Fibroblast of skin of left biceps (primary cell): Measurements from ENCODE around the gene DLGAP4.
"Not testable (repeated sequence)": the region's sequence is repeated elsewhere in the genome, so short reads cannot be mapped to it uniquely, and the experiment has no call there.

ENCODE experiments used
- DNase-seq, 2 experiments: peaks; one replicate each; pipeline ENCODE4 v3.0.0-alpha.2; 2013; ENCODE audit warnings: low read depth in 2 of 2

The DLGAP4 gene

DNA sequence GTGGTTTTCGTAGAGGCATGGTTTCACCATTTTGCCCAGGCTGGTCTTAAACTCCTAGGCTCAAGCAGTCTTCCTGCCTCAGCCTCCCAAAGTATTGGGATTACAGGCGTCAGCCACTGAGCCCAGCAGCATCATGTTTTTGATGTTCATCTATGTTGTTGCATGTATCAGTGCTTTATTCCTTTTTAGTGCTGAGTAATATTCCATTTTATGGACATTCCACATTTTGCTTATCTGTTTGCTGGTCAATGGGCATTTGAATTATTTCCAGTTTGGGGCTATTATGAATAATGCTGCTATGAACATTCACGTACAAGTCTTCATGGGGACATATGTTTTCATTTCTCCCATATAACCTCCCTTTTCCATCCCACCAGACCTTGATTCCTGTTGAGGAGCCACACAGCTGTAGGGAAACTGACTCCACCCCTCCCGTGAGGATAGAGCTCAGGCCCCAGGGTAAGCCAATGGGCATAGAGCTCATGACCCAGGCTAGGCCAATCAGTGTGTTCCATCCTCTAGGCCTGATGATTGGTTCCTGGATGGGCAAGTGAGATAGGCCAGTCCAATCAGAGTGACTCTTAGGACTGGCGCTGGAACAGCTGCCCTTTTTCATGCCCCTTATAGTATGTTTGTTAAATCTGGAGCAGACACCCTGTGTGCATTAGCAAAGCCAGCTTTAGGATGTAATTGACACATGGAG is 49.5 kb downstream of the DLGAP4 start:
- no peak for DNase-seq

DNA sequence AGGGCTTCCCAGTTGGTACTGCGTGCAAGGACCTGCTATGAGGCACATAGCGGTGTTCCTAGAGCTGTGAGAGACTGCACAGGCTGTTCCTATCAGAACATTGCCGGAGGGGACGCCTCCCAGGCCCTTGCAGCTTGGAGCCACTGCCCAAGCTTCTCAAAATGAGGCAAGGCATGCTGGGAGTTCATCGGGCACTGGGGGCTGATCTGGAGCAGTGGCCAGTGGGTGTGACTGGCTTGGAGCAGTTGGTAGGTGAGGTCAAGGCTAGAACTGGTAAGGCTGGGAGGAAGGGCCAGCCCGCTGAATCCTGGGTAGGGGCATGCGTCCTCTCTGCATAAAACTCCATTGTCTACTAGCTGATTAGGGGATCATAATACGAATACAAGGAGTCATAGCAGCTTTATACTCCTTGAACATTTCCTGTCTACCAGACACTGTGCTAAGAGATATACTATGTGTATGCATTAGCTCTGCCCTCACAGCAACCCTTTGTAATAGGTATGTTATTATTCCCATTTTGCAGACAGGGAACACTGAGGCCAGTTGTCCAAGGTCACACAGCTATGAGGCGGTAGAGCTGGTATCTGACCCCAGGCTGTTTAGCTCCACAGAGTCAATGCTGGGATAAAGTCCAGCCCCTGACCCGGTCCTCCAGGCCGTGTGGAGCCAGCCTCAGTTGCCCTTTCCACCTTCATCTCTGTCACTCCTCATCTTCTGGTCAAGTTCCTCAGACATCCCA is 53.7 kb downstream of the DLGAP4 start:
- DNase-seq, result no peak

DNA sequence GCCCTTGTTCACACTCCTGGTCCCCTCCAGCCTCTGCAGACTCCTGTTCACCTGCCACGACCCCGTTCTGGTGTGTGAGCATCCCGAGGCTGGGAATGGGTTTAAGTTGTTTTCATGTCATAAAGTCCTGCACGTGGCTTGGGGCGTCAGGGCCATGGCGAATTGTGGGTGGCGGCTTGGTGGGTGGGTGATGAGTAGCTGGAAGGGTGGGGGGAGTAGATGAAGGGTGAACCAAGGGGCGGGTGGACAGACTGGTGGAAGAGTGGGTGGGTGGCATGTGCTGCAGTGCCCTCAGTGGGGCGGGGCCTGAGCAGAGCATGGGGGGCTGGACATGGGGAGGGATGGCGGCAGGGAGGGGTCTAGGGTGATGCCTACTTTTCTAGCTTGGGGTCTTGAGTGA is 54.3 kb downstream of the DLGAP4 start:
- DNase-seq, result no peak

DNA sequence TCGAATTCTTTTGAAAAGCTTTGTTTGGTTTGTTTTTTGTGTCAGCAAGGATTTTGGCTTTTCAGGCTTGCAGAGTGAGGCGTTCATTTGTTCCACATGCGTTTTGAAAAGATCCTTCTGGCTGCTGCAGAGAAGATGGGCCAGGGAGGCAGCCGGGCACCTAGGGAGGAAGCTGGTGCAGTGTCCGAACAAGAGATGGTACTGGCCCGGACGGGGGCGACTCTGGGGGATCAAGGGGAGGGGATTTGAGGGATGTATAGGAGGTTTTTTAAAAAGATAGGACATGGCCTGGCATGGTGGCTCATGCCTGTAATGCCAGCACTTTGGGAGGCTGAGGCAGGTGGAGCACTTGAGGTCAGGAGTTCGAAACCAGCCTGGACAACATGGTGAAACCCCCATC is 55.3 kb downstream of the DLGAP4 start:
- DNase-seq, result no peak

DNA sequence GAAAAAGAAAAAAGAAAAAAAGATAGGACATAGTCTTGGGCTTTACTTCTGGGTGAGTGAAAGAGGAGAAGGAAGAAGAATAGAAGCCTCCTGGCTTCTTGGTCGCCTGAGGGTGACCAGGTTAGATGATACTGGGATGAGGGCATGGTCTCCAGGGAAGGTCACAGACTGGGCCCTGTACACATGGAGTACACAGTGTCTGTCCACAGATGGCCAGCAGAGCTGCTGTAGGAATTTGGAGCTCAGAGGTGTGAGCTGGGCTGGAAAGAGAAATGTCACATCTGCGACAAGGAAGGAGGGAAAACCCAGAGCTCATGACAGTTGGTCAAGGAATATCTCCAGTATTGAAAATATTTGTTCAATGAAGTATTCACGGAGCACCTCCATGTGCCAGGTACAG is 56.1 kb downstream of the DLGAP4 start:
- DNase-seq, result no peak

DNA sequence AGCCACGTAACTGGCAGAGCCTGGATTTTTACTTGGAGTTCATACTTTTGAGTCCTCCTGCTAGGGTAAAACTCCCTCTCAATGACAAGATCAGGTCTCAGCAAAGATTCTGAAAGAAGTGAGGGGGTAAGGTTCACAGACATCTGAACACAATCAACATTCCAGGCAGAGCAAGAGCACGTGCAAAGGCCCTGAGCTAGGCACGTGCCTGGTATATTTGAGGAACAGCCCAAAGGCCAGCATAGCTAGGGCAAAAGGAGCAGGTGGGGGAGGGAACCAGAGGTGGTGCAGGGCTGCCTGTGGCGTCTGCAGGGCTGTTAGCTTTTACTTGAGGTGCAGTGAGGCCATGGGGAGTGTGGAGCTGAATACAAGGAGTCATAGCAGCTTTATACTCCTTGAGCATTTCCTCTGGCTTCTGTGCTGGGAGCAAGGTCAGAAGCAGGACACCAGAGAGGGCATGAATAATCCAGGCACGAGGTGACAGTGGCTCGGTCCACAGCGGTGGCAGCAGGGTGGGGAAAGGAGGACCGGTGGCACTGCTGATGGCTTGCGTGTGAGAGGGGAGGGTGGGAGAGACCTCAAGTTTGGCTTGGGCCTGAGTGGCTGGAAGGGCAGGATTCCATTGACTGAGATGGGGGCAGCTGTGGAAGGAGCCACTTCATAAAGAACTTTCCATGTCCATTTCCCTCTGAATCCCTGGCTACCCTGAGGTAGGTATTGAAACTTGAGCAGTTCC is 57.0 kb downstream of the DLGAP4 start:
- DNase-seq, result no peak

DNA sequence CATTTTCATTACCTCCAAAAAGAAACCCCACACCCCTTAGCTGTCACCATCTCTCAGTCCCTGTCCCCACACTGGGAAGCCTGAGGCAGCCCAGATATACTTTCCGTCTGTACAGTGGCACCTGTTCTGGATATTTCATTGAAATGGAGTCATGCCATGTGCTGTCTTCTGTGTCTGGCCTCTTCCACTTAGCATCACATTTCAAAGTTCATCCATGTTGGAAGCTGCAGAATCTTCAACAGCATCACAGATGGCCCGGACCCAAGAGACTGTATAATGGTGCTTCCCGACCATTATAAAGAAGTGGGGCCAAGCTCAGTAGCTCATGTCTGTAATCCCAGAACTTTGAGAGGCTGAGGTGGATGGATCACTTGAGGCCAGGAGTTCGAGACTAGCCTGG is 58.4 kb downstream of the DLGAP4 start:
- DNase-seq, result no peak

DNA sequence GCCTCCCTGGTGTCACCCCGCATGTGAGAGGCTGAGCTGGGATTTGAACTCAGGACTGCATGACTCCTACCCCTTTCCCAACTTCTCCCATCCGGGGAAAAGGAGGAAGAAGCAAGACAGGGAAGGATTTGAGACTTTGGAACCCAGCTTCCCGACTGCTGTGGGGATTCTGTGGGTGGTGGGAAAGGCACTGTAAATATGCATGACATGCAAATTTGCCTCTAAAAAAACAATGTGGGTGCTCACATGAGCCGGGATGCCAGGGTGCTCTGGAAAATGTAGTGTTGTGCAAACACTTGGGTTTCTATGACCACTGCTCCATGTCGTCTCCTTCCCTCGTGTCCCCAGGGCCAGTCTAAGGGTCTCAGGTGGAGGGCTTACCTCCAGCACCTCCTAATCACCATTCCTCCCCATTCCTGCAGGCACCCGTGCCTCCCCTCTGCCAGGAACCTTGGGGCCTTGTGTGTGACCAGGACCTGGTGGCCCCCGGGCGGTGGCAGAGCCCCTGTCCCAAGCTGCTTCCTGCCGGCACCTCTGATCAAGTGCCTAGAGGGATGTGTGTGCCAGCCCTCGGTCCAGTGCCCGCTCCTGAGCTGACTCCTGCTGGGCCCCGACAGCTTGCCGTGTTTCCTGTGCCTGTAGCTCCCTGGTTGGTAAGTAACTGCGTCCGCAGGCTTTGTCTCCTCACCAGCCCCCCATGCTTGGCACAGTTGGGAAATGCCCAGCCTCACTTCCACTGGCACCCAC is 60.7 kb downstream of the DLGAP4 start:
- DNase-seq, result no peak

DNA sequence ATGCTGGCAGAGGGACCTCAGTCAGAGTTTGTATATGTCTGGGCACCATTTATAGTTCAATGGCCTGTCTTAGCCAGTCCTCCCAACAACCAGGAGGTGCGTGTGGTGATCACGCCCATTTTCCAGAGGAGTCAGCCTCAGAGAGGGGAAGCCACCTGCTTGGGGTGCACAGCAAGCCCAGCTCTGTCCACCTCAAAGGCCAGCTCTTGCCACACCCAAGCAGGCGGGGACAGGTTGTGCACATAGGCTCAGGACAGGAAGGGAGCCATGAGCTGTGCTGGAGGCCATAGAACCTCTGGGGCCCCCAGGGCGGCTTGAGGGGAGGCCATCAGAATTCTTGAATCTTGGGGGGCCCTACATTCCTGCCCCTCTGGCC is 61.2 kb downstream of the DLGAP4 start:
- no peak for DNase-seq

DNA sequence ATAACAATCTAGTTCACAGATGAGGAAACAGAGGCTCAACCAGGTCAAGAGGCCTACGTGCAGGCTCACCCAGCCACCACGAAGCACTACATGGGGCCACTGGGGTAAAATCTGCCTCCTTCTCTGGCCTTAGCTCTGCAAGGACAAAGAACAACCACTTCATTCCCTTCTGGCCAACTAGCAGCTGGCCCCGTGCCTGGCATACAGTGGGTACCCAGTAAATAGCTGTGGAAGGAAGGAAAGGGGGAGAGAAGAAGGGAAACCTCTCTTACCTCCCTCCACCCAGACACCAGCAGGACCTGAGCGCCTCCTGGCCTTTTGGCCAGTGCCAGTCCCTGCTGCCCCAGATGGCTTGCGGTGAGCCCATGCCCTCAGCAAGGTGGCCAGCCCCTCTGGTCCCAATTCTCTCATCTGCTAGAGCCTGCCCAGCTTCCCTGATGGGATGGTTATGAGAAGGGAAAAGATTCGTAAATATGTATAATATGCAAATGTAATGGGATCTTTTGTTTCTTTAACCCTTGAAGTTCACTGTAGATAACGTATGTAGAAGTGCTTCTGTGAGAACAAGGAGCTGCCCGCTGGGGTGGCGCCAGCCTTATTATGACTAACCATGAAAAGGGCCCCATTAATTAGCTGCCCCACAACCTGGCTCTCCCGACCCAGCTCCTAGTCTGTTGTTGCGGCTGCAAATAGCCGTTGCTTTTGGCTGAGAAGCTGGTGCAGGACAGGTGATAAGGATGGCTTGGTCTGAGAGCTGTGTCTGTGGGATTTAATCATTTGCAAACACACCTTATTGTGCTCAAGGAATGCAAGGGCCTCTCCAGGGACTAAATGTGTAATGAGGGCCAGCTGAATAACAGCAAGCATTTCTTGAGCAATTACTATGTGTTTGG is 62.0 kb downstream of the DLGAP4 start:
- no peak for DNase-seq

DNA sequence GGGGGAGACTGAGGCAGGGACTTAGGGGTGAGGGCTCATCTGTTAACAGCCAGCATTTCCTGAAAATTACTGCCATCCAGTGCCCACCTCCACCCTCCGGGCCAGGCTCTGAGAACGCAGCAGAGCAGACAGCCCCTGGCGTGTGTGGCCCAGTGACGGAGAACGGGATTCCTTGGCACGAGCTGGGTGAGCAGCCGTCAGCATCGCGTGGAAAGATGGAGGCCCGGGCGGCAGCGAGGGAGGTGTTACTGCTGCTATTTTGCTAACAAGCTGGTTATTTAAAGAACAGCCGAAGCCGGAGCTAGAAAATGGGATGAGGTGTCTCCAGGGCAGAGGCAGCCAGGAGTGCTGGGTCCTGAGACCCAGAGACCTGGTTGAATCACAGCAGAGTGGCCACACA is 62.7 kb downstream of the DLGAP4 start:
- no peak for DNase-seq

DNA sequence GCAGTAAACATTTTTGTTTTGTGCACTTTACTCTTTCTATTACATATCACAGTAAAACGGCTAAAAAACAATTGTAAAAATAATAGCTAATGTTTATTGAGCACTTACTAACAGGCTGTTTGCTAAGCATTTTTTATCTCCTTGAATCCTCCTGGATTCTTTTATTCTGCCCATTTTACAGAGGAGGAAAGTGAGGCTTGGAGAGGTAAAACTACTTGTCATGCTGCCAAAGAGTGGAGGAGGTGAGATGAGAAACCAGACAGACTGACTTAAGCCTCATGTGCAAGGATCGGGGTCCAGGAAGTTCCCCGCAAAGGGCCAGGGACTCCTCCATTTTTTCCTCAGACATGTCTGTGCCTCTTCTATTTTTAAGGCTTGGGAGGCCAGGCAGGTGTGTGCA is 63.6 kb downstream of the DLGAP4 start:
- no peak for DNase-seq

DNA sequence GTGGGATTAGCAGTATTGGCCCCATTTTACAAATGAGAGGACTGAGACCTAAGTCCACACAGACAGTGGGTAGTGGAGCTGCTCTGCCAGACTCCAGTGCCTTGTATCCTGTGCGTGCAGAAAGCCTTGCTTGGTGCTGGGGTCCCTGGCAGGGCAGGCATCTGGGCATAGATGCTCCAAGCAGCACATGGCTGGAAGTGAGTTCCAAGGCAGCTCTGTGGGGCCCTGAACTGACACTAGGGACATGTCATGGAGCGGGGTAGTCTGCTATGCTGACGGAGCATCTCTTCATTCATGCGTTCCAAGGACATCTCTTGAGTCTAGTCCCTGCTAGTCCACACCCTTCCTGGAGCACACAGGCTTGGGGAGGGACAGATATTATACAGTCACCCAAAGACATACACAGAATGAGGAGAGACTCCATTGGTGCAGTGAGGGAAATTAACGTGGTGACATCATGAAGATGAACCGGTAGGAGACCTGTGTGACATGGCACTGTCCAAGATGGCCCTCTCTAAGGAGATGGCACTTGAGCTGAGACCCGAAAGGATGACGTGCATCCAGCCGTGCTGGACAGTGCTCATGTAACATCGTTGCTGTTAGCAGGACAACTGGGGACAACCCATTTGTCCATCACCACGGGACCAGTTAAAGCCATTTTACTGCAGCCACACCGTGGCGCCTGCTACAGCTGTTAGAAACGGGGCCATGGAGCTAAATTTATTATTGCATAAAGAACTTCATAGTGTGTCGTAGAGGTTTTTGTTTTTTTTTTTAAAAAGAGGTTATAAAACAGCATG is 65.1 kb downstream of the DLGAP4 start:
- DNase-seq, result no peak

DNA sequence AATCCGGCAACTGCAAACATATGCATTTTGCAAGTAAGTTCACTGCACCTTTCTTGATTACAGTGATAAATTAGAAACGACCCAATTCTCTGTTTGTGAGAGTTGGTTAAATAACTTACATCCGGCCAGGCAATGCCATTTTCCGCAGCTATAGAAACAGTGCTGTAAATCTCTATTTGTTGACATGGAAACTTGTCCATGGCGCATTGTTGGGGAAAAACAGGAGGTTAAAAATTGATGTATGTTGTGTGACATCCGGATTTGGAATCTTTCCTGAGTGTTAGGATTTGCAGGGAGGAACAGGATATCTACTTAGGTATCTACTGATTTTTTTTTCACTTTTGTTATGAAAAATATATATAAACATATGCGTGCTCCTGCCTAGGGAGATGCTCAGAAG is 66.5 kb downstream of the DLGAP4 start:
- no peak for DNase-seq

DNA sequence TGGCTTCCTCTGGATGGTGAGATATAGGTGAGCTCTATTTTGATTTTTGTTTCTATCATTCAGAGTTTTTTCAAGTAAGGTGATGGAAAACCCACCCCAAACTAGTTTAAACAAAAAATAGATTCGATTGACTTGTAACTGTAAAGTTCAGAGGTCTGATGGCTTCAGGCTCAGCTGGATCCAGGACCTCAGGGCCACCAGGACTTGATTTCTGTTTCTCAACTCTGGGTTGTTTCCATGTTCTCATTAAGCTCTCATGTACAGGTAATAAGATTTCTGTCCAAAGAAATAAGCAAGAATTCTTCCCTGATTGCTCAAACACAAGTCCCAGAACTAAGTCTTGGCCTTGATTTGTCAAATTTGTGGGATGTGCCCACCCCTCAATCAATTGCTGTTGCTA is 67.0 kb downstream of the DLGAP4 start:
- DNase-seq, result no peak

DNA sequence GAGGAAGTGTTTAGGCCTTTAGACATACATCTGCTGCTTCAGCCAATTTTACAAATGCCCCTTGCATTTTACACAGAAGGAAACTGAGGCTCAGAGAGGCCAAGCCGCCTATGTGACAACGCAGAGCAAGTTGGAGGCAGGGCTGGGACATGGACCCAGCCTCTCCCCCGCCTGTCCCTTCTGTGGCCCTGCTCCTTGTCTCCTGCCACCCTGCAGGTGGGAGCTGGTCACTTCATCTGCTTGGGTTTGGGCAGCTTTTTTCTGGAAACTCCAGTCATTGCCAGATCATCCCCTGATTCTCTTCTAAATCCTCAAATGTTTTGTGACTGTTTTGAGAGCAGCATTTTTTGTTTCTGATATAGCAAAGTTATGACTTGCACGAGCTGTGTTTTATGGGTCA is 68.9 kb downstream of the DLGAP4 start:
- DNase-seq, result no peak

DNA sequence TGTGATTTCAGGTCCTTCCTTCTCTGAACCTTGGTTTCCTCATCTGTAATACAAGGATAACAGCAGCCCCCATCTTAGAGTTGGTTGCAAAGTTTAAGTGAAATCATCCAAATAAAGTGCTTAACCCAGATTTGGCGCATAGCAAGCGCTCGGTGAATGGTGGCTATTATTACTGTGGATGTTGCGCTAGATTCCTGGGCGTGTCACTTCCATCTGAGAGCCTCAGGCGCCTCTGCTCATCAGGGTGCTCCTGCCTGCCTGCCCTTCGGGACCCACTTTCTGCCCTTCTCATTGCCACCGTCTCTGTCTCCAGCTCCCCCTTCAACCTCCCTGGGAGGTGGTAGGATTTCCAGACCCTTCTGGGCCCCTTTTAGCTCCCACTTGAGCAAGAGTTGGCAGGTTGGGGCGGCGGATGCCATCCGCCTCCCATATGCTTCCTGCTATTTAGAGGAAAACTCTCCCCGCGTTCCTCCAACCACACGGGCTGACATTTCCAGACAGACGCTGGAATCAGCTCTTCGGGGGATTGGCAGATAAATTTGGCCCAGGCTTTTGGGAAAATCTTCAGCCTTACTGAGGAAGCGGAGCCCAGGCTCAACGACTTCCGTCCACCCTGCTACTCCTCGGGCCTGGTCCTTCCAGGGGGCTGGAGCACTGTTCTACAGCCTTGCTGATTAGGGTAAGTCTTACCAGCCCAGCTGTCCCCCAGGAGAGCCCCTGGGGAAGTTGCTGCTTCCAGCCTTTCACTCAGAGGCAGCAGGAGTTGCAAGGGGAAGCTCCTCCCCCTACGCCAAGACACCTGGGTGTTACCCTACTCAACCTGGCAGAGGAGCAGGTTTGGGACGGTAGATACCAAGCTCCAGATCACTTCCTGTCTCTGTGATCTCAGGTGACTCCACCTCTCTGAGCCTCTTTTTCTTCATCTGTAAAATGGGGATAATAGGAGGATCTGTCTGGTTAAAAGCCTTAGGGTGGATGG is 71.5 kb downstream of the DLGAP4 start:
- DNase-seq, result no peak

DNA sequence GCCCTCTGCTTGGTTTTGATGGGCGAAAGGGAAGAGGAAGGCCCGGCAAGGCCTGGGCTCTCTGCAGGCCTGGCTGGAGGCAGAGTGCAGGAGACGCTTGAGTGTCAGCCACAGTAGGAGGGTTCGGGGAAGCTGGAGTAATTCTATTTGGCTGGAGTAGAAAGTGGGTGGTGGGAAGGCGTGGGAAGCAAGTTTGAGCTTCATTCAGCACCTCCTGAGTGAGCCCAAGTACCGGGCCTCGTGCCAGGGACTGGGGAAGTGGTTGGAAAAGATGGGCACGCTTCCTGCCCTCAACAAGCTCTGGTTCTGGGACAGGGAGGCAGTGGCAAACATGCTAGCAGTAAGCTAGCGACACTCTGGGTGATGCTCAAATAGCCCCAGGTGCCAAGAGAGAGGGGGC is 72.5 kb downstream of the DLGAP4 start:
- no peak for DNase-seq

DNA sequence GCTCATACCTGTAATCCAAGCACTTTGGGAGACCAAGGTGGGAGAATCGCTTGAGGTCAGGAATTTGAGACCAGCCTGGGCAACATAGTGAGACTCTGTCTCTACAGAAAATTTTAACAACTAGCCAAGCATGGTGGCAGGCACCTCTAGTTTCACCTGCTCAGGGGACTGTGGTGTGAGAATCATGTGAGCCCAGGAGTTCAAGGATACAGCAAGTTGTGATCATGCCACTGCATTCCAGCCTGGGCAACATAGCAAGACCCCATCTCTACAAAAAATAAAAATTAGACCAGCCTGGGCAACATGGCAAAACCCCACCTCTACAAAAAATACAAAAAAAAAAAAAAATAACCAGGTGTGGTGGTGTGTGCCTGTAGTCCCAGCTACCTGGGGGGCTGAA is 73.8 kb downstream of the DLGAP4 start:
- DNase-seq, result not testable (repeated sequence)
